PFSK-1 (cell line): ENCODE measurements around the gene SH2B3.

Source experiments
- POLR2AphosphoS5 ChIP-seq: IDR thresholded peaks from 2 replicates; pipeline ENCODE4 v1.6.1; 2012; ENCODE audit warnings: low read depth, mild to moderate bottlenecking, control low read depth, low read length, moderate library complexity
- SIN3A ChIP-seq: IDR thresholded peaks from 2 replicates; pipeline ENCODE4 v1.6.1; 2012; ENCODE audit warnings: mild to moderate bottlenecking, low read length, moderate library complexity, borderline replicate concordance; ENCODE audit not compliant: insufficient read depth
- TAF1 ChIP-seq: IDR thresholded peaks from 2 replicates; pipeline ENCODE4 v1.6.1; 2012; ENCODE audit warnings: low read length, control low read depth, borderline replicate concordance; ENCODE audit not compliant: insufficient read depth
- TF ChIP-seq, protein P1 (sequence below), 2 experiments: IDR thresholded peaks; 2 replicates each; pipeline versions ENCODE4 v1.6.1 to v1.8.0; 2011 to 2012; ENCODE audit warnings: low read depth in 2 of 2, low read length in 2 of 2, control low read depth in 1 of 2, inconsistent platforms in 1 of 2, mild to moderate bottlenecking in 1 of 2, moderate library complexity in 1 of 2; ENCODE audit not compliant: insufficient read depth in 1 of 2

- no peak for TF ChIP-seq TAF1
- TF ChIP-seq, protein P1, sequence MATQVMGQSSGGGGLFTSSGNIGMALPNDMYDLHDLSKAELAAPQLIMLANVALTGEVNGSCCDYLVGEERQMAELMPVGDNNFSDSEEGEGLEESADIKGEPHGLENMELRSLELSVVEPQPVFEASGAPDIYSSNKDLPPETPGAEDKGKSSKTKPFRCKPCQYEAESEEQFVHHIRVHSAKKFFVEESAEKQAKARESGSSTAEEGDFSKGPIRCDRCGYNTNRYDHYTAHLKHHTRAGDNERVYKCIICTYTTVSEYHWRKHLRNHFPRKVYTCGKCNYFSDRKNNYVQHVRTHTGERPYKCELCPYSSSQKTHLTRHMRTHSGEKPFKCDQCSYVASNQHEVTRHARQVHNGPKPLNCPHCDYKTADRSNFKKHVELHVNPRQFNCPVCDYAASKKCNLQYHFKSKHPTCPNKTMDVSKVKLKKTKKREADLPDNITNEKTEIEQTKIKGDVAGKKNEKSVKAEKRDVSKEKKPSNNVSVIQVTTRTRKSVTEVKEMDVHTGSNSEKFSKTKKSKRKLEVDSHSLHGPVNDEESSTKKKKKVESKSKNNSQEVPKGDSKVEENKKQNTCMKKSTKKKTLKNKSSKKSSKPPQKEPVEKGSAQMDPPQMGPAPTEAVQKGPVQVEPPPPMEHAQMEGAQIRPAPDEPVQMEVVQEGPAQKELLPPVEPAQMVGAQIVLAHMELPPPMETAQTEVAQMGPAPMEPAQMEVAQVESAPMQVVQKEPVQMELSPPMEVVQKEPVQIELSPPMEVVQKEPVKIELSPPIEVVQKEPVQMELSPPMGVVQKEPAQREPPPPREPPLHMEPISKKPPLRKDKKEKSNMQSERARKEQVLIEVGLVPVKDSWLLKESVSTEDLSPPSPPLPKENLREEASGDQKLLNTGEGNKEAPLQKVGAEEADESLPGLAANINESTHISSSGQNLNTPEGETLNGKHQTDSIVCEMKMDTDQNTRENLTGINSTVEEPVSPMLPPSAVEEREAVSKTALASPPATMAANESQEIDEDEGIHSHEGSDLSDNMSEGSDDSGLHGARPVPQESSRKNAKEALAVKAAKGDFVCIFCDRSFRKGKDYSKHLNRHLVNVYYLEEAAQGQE (IDR thresholded peaks at IDR 0.05; ENCODE audit: insufficient read depth in 1 of 2, low read depth in 2 of 2, low read length in 2 of 2) = no peak
- no peak for TF ChIP-seq POLR2AphosphoS5
- TF ChIP-seq SIN3A = no peak
Measured at GRCh38 chr12:111362687-111363475, 42.8 kb upstream of the SH2B3 start.
